ENCODE results near the gene TET2.

The TET2 gene

GRCh38 chr4:105230287-105230686, 83.6 kb downstream of the TET2 start:
- no peak for DNase-seq (ENCODE audit: low spot score)
- TF ChIP-seq, protein P1, sequence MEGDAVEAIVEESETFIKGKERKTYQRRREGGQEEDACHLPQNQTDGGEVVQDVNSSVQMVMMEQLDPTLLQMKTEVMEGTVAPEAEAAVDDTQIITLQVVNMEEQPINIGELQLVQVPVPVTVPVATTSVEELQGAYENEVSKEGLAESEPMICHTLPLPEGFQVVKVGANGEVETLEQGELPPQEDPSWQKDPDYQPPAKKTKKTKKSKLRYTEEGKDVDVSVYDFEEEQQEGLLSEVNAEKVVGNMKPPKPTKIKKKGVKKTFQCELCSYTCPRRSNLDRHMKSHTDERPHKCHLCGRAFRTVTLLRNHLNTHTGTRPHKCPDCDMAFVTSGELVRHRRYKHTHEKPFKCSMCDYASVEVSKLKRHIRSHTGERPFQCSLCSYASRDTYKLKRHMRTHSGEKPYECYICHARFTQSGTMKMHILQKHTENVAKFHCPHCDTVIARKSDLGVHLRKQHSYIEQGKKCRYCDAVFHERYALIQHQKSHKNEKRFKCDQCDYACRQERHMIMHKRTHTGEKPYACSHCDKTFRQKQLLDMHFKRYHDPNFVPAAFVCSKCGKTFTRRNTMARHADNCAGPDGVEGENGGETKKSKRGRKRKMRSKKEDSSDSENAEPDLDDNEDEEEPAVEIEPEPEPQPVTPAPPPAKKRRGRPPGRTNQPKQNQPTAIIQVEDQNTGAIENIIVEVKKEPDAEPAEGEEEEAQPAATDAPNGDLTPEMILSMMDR (IDR thresholded peaks at IDR 0.05; ENCODE audit: borderline replicate concordance, control extremely low read depth, extremely low read depth, insufficient read depth, missing control alignments), result no peak
- in situ Hi-C loops (cut with MboI; ENCODE audit: low sequenced_read_pairs, unreplicated experiment), result no loop called here

- no peak for DNase-seq (ENCODE audit: low spot score)
- TF ChIP-seq, protein P1 (IDR thresholded peaks at IDR 0.05; ENCODE audit: borderline replicate concordance, control extremely low read depth, extremely low read depth, insufficient read depth, missing control alignments), result no peak
- in situ Hi-C loops (cut with MboI; ENCODE audit: low sequenced_read_pairs, unreplicated experiment), result no loop called here
Measured at GRCh38 chr4:105232374-105232773, 85.7 kb downstream of the TET2 start.

DNA sequence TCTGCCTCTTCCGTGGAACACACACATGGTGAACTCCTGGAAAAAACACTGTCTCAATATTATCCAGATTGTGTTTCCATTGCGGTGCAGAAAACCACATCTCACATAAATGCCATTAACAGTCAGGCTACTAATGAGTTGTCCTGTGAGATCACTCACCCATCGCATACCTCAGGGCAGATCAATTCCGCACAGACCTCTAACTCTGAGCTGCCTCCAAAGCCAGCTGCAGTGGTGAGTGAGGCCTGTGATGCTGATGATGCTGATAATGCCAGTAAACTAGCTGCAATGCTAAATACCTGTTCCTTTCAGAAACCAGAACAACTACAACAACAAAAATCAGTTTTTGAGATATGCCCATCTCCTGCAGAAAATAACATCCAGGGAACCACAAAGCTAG, 87.9 kb downstream of the TET2 start:
- TF ChIP-seq, protein P1 (IDR thresholded peaks at IDR 0.05; ENCODE audit: borderline replicate concordance, control extremely low read depth, extremely low read depth, insufficient read depth, missing control alignments), result no peak
- no peak for DNase-seq (ENCODE audit: low spot score)
- in situ Hi-C loops (cut with MboI; ENCODE audit: low sequenced_read_pairs, unreplicated experiment), result no loop called here

- in situ Hi-C loops (cut with MboI; ENCODE audit: low sequenced_read_pairs, unreplicated experiment), result no loop called here
- DNase-seq (ENCODE audit: low spot score), result no peak
Measured at GRCh38 chr4:105236202-105236915, 89.7 kb downstream of the TET2 start.

DNA sequence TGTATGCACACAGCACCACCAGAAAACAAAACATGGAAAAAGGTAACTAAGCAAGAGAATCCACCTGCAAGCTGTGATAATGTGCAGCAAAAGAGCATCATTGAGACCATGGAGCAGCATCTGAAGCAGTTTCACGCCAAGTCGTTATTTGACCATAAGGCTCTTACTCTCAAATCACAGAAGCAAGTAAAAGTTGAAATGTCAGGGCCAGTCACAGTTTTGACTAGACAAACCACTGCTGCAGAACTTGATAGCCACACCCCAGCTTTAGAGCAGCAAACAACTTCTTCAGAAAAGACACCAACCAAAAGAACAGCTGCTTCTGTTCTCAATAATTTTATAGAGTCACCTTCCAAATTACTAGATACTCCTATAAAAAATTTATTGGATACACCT, 90.2 kb downstream of the TET2 start:
- no peak for DNase-seq (ENCODE audit: low spot score)
- TF ChIP-seq, protein P1 (IDR thresholded peaks at IDR 0.05; ENCODE audit: borderline replicate concordance, control extremely low read depth, extremely low read depth, insufficient read depth, missing control alignments), result no peak
- in situ Hi-C loops (cut with MboI; ENCODE audit: low sequenced_read_pairs, unreplicated experiment), result no loop called here

More at GRCh38 chr4:105236202-105236915, 89.7 kb downstream of the TET2 start:
- TF ChIP-seq, protein P1 (IDR thresholded peaks at IDR 0.05; ENCODE audit: borderline replicate concordance, control extremely low read depth, extremely low read depth, insufficient read depth, missing control alignments), result no peak

- in situ Hi-C loops (cut with MboI; ENCODE audit: low sequenced_read_pairs, unreplicated experiment), result no loop called here
- TF ChIP-seq, protein P1 (IDR thresholded peaks at IDR 0.05; ENCODE audit: borderline replicate concordance, control extremely low read depth, extremely low read depth, insufficient read depth, missing control alignments), result no peak
- DNase-seq (ENCODE audit: low spot score), result no peak
Measured at GRCh38 chr4:105240037-105240436, 93.4 kb downstream of the TET2 start.

Measured in GM13976 (cell line).